Measurements from ENCODE around the gene ATXN7L2. TPM values are rescaled to one million over a fixed set of nuclear protein-coding genes. Genes with fewer than 3 reads are reported as not detected.

The ATXN7L2 gene
- total RNA-seq, 1 experiment from 2014 or later: 17.3 TPM

- no peaks in the 10 kb centered on the region; a peak in 1 of 5 replicates for H3K9me3 Mint-ChIP-seq
- H2BK5ac ChIP-seq (ENCODE audit: insufficient read length, low read length): no peak overlapping the region
- H3K27ac Mint-ChIP-seq: no peak overlapping the region; a peak in 1 of 7 replicates
- H3K23me2 ChIP-seq (ENCODE audit: insufficient read length, low read depth, low read length, poor library complexity, severe bottlenecking): peaks cover 2% of the 10 kb centered on the region
- 0 out of 4 replicates have a peak, but pooled peaks cover 0 to 4% of the 10 kb centered on the region in 2 experiments for H3K4me1 Mint-ChIP-seq
- no peak for TF ChIP-seq CTCF (conservative IDR thresholded peaks at IDR 0.05)
- no peaks in the 10 kb centered on the region for H3K79me1 ChIP-seq (ENCODE audit: insufficient read depth, low read depth, low read length, poor library complexity, severe bottlenecking)
- no peak overlapping the region for H3K27ac ChIP-seq (ENCODE audit: insufficient read length, low read depth, low read length)
- H4K91ac ChIP-seq (ENCODE audit: insufficient read length, low read depth, low read length): no peak overlapping the region
- H2BK12ac ChIP-seq (ENCODE audit: insufficient read length, low read depth, low read length): no peak overlapping the region
- no peak overlapping the region for H3K9ac ChIP-seq (ENCODE audit: extremely low read depth, insufficient read length, low read length)
- WGBS (ENCODE audit: extremely low coverage, insufficient read length, low lambda C conversion rate): no CpG with 5 or more reads among the region's 14 CpGs
- H4K20me1 ChIP-seq (ENCODE audit: control insufficient read depth, insufficient read depth, insufficient read length): no peaks in the 10 kb centered on the region
- H3K23ac ChIP-seq (ENCODE audit: insufficient read length, low read depth, low read length): no peak overlapping the region
- no peaks in the 10 kb centered on the region for H3K27me3 ChIP-seq (ENCODE audit: insufficient read depth, low read length)
- no peak overlapping the region for H2BK20ac ChIP-seq (ENCODE audit: low read depth, low read length, poor library complexity, severe bottlenecking)
- no peaks in the 10 kb centered on the region for H3K36me3 Mint-ChIP-seq (ENCODE audit: insufficient read depth in 1 of 3, low read depth in 3 of 3)
- H2BK120ac ChIP-seq (ENCODE audit: low read depth, low read length, poor library complexity, severe bottlenecking): no peak overlapping the region
- peaks cover 25% of the 10 kb centered on the region for H3K27me3 Mint-ChIP-seq (ENCODE audit: low read depth)
- no peak overlapping the region for H2AFZ ChIP-seq (ENCODE audit: low read length)
- H3K4ac ChIP-seq (ENCODE audit: low read depth, low read length): no peak overlapping the region
- DNase-seq: no peak
- H3K18ac ChIP-seq (ENCODE audit: insufficient read length, low read depth, low read length): no peak overlapping the region
- no peak overlapping the region for H3K14ac ChIP-seq (ENCODE audit: insufficient read depth, low read length)
- H4K5ac ChIP-seq (ENCODE audit: insufficient read length, low read depth, low read length): no peak overlapping the region
- no peaks in the 10 kb centered on the region for H3K9me3 ChIP-seq (ENCODE audit: control insufficient read depth, low read depth, low read length)
- no peak overlapping the region for H3K4me2 ChIP-seq (ENCODE audit: insufficient read depth, insufficient read length, low read length)
- no peaks in the 10 kb centered on the region for H3K4me1 ChIP-seq (ENCODE audit: insufficient read depth, low read length)
- no peak overlapping the region for H3T11ph ChIP-seq (ENCODE audit: low read length)
- H3K56ac ChIP-seq (ENCODE audit: insufficient read length, low read depth, low read length): no peak overlapping the region
- H2BK15ac ChIP-seq (ENCODE audit: low read depth, low read length): no peak overlapping the region
- H3K79me2 ChIP-seq (ENCODE audit: insufficient read depth, low read length): no peaks in the 10 kb centered on the region
- H4K8ac ChIP-seq (replicated peaks; ENCODE audit: insufficient read length, low read depth, low read length): no peak overlapping the region
- no peak overlapping the region for H2AK5ac ChIP-seq (ENCODE audit: insufficient read length, low read length)
- no peak overlapping the region for H3K4me3 Mint-ChIP-seq
These were observed 43.5 kb downstream of the ATXN7L2 start for GRCh38 chr1:109527098-109527811.

Measured in H9 (cell line).